Stomach (tissue), 4 donors: Measurements from ENCODE around the gene BARD1.

Experiments
- EP300 ChIP-seq: sonication (generic); formaldehyde crosslinking; IDR thresholded peaks from one replicate; pipeline ENCODE4 v1.6.1; 2017; ENCODE audit warnings: antibody characterized with exemption
- TF ChIP-seq, protein P1 (sequence below), 7 experiments: fragments of 450-650 bp in 4 of 7; fragments of 200-600 bp in 3 of 7; sonication (generic) in 3 of 7; IDR thresholded peaks; one replicate each; pipeline ENCODE4 v1.5.1; 2016 to 2019; ENCODE audit warnings: antibody characterized with exemption in 7 of 7, control low read depth in 2 of 7, mild to moderate bottlenecking in 1 of 7

DNA sequence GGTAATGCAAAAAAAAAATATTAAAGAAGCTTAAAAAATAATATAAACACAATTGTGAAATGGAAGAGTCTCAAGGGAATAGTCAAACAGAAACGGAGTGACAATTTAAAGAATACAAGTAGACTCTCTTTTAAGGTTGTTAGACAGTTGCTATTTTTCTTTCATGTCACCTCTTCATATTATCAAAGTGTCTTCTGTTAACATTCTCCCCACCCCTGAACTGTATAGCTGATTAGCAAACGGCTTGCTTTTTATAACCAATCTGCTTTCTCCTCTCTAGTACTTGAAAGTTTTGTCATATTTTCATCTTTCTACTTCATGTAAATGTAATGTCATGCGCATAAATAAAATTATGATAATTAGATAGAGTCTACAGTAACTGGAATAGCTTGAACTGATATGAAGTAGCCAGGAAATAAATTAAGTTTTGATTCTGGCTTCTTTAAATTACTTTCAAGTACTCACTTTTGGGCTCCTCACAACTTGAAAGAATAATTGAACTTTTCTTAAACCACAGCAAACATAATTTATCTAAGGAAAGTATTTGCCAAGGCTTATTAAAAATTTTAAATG is 37.0 kb downstream of the BARD1 start:
- TF ChIP-seq EP300, result no peak
- TF ChIP-seq, protein P1, sequence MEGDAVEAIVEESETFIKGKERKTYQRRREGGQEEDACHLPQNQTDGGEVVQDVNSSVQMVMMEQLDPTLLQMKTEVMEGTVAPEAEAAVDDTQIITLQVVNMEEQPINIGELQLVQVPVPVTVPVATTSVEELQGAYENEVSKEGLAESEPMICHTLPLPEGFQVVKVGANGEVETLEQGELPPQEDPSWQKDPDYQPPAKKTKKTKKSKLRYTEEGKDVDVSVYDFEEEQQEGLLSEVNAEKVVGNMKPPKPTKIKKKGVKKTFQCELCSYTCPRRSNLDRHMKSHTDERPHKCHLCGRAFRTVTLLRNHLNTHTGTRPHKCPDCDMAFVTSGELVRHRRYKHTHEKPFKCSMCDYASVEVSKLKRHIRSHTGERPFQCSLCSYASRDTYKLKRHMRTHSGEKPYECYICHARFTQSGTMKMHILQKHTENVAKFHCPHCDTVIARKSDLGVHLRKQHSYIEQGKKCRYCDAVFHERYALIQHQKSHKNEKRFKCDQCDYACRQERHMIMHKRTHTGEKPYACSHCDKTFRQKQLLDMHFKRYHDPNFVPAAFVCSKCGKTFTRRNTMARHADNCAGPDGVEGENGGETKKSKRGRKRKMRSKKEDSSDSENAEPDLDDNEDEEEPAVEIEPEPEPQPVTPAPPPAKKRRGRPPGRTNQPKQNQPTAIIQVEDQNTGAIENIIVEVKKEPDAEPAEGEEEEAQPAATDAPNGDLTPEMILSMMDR (IDR thresholded peaks at IDR 0.05), result no peak
